H1 (cell line): ENCODE measurements around the gene FHL2. TPM values are rescaled to one million over a fixed set of nuclear protein-coding genes. Genes with fewer than 3 reads are reported as not detected.

Experiments
- CTCF ChIA-PET: fragments of 300-600 bp; sonication (Branson Sonifier 250); formaldehyde crosslinking; loops from one replicate; lab custom pipeline; 2021; ENCODE audit not compliant: partially characterized antibody; lab: Charles Lee
- POLR2A ChIA-PET: fragments of 300-600 bp; sonication (Branson Sonifier 250); formaldehyde crosslinking; loops from one replicate; lab custom pipeline; 2021; ENCODE audit warnings: inconsistent platforms; ENCODE audit not compliant: partially characterized antibody; lab: Charles Lee
- DNase-seq, 2 experiments: peaks; one replicate each; pipeline versions ENCODE4 v3.0.0 to v3.0.0-alpha.2; 2010 to 2022; ENCODE audit warnings: low spot score in 2 of 2, low read depth in 1 of 2, mixed read lengths in 1 of 2
- FAIRE-seq: peaks from 2 replicates; lab custom pipeline; 2011; peaks lifted over from hg19 to GRCh38; lab: Jason Lieb, UNC
- H2AFZ ChIP-seq: 2 replicates; pipeline ENCODE4 v1.8.1; 2012; ENCODE audit warnings: low read length, inconsistent platforms
- H2AK5ac ChIP-seq: 2 replicates; pipeline ENCODE4 v1.6.1; 2013; ENCODE audit warnings: low read depth, low read length
- H2BK120ac ChIP-seq: replicated peaks from 2 replicates; pipeline ENCODE3; 2013; ENCODE audit warnings: low read depth, low read length, inconsistent platforms
- H2BK12ac ChIP-seq: 2 replicates; pipeline ENCODE4 v1.6.1; 2013; ENCODE audit warnings: low read depth, low read length
- H2BK15ac ChIP-seq: 2 replicates; pipeline ENCODE4 v1.6.1; 2013; ENCODE audit warnings: low read length
- H2BK20ac ChIP-seq: 2 replicates; pipeline ENCODE4 v1.6.1; 2013; ENCODE audit warnings: low read length
- H2BK5ac ChIP-seq: 2 replicates; pipeline ENCODE4 v1.6.1; 2013; ENCODE audit warnings: low read depth, low read length
- H3K14ac ChIP-seq: 2 replicates; pipeline ENCODE4 v1.6.1; 2013; ENCODE audit warnings: inconsistent platforms; ENCODE audit not compliant: insufficient read length
- H3K18ac ChIP-seq: 2 replicates; pipeline ENCODE4 v1.6.1; 2013; ENCODE audit warnings: low read length; ENCODE audit errors: extremely low read depth
- H3K23ac ChIP-seq: 2 replicates; pipeline ENCODE4 v1.6.1; 2013; ENCODE audit warnings: inconsistent platforms; ENCODE audit not compliant: insufficient read length
- H3K23me2 ChIP-seq: 2 replicates; pipeline ENCODE4 v1.6.1; 2013; ENCODE audit warnings: low read depth, low read length
- H3K27ac ChIP-seq: 2 replicates; pipeline ENCODE4 v1.6.1; 2011; ENCODE audit warnings: low read depth, low read length, inconsistent platforms
- H3K27me3 ChIP-seq, 4 experiments: replicated peaks in 1 of 4; 1 replicate in 1 of 4; 2 replicates in 3 of 4; pipeline versions ENCODE4 v1.6.1 to v1.8.1; 2011 to 2013; ENCODE audit warnings: low read length in 3 of 4, mild to moderate bottlenecking in 3 of 4, inconsistent platforms in 2 of 4, mixed read lengths in 2 of 4, moderate library complexity in 1 of 4; ENCODE audit not compliant: control insufficient read depth in 3 of 4, insufficient read depth in 3 of 4; ENCODE audit errors: extremely low read depth in 1 of 4
- H3K36me3 ChIP-seq, 4 experiments: 2 replicates each; pipeline versions ENCODE4 v1.6.1 to v1.8.1; 2011 to 2013; ENCODE audit warnings: mild to moderate bottlenecking in 4 of 4, low read length in 3 of 4, moderate library complexity in 2 of 4, control low read depth in 1 of 4, inconsistent platforms in 1 of 4; ENCODE audit not compliant: insufficient read depth in 4 of 4, control insufficient read depth in 2 of 4
- H3K4ac ChIP-seq: replicated peaks from 2 replicates; pipeline ENCODE3; 2013; ENCODE audit warnings: low read length, low read depth, mixed read lengths, inconsistent platforms; ENCODE audit not compliant: insufficient read length
- H3K4me1 ChIP-seq, 4 experiments: replicated peaks in 1 of 4; 1 replicate in 1 of 4; 2 replicates in 3 of 4; pipeline versions ENCODE4 v1.6.1 to v1.8.1; 2011 to 2013; ENCODE audit warnings: low read length in 3 of 4, inconsistent platforms in 2 of 4, mixed read lengths in 1 of 4; ENCODE audit not compliant: insufficient read depth in 4 of 4, control insufficient read depth in 3 of 4
- H3K4me2 ChIP-seq, 2 experiments: 2 replicates each; pipeline versions ENCODE4 v1.6.1 to v1.8.1; 2011 to 2013; ENCODE audit warnings: low read depth in 2 of 2, low read length in 2 of 2, control low read depth in 1 of 2, inconsistent platforms in 1 of 2, mild to moderate bottlenecking in 1 of 2; ENCODE audit not compliant: insufficient read depth in 1 of 2
- H3K4me3 ChIP-seq, 4 experiments: fragments of 200-600, 300-600 bp in 1 of 4; sonication (generic), shearing (Covaris generic), sonication (Bioruptor Twin) in 1 of 4; 2 replicates each; pipeline versions ENCODE4 v1.5.1 to v1.8.1; 2011 to 2016; ENCODE audit warnings: low read length in 4 of 4, low read depth in 3 of 4, control low read depth in 2 of 4, inconsistent platforms in 2 of 4, mild to moderate bottlenecking in 2 of 4, mixed read lengths in 1 of 4, moderate library complexity in 1 of 4; ENCODE audit not compliant: insufficient read depth in 2 of 4; ENCODE audit errors: extremely low read depth in 1 of 4
- H3K56ac ChIP-seq: replicated peaks from 2 replicates; pipeline ENCODE3; 2013; ENCODE audit warnings: low read depth, mild to moderate bottlenecking, mixed read lengths, low read length, inconsistent platforms; ENCODE audit not compliant: insufficient read length
- H3K79me1 ChIP-seq: 2 replicates; pipeline ENCODE4 v1.6.1; 2013; ENCODE audit warnings: low read depth, low read length, control low read depth
- H3K79me2 ChIP-seq, 2 experiments: 2 replicates each; pipeline versions ENCODE4 v1.6.1 to v1.8.1; 2012 to 2013; ENCODE audit warnings: low read length in 2 of 2, mild to moderate bottlenecking in 2 of 2, inconsistent platforms in 1 of 2; ENCODE audit not compliant: insufficient read depth in 2 of 2, control insufficient read depth in 1 of 2
- H3K9ac ChIP-seq, 4 experiments: replicated peaks in 1 of 4; 1 replicate in 1 of 4; 2 replicates in 3 of 4; pipeline versions ENCODE4 v1.6.1 to v1.8.1; 2011 to 2013; ENCODE audit warnings: low read depth in 3 of 4, low read length in 3 of 4, control low read depth in 2 of 4, mild to moderate bottlenecking in 2 of 4, moderate library complexity in 2 of 4, inconsistent platforms in 1 of 4; ENCODE audit errors: extremely low read depth in 1 of 4
- H3K9me3 ChIP-seq, 2 experiments: 2 replicates each; pipeline versions ENCODE4 v1.6.1 to v1.8.1; 2012 to 2013; ENCODE audit warnings: mild to moderate bottlenecking in 2 of 2, moderate library complexity in 2 of 2, control low read depth in 1 of 2, inconsistent platforms in 1 of 2, low read depth in 1 of 2, low read length in 1 of 2, mixed read lengths in 1 of 2; ENCODE audit not compliant: insufficient read depth in 2 of 2
- H4K20me1 ChIP-seq, 2 experiments: replicated peaks in 1 of 2; 2 replicates each; pipeline versions ENCODE3 to v1.8.1; 2011 to 2013; ENCODE audit warnings: inconsistent platforms in 2 of 2, low read length in 2 of 2, mild to moderate bottlenecking in 1 of 2; ENCODE audit not compliant: insufficient read depth in 2 of 2, control insufficient read depth in 1 of 2
- H4K5ac ChIP-seq: 2 replicates; pipeline ENCODE4 v1.6.1; 2013; ENCODE audit warnings: low read length, low read depth, mixed read lengths, inconsistent platforms; ENCODE audit not compliant: insufficient read length
- H4K8ac ChIP-seq: 2 replicates; pipeline ENCODE4 v1.8.0; 2013; ENCODE audit warnings: mild to moderate bottlenecking, moderate library complexity, low read length, inconsistent platforms; ENCODE audit not compliant: insufficient read depth; ENCODE audit errors: extremely low read depth
- H4K91ac ChIP-seq: replicated peaks from 2 replicates; pipeline ENCODE3; 2013; ENCODE audit warnings: low read length, mixed read lengths, inconsistent platforms; ENCODE audit not compliant: insufficient read length
- BCL11A ChIP-seq, 2 experiments: IDR thresholded peaks; one replicate each; pipeline ENCODE4 v1.6.1; 2011; ENCODE audit warnings: low read depth in 2 of 2, low read length in 2 of 2, mild to moderate bottlenecking in 2 of 2
- BRCA1 ChIP-seq: IDR thresholded peaks from 2 replicates; pipeline ENCODE4 v1.6.1; 2012; ENCODE audit warnings: low read depth, low read length, improper control_type of control experiment
- CBX8 ChIP-seq: fragments of 300-800, 300-1000 bp; sonication (generic); IDR thresholded peaks from 2 replicates; pipeline ENCODE4 v1.7.1; 2016; ENCODE audit warnings: low read depth, low read length, borderline replicate concordance
- CHD2 ChIP-seq: IDR thresholded peaks from 2 replicates; pipeline ENCODE4 v1.6.1; 2012; ENCODE audit warnings: low read length, improper control_type of control experiment
- HDAC6 ChIP-seq: IDR thresholded peaks from one replicate; pipeline ENCODE4 v1.7.1; 2012; ENCODE audit warnings: low read depth, mild to moderate bottlenecking, inconsistent platforms, low read length, moderate library complexity
- JUND ChIP-seq: IDR thresholded peaks from 2 replicates; pipeline ENCODE4 v1.6.1; 2011; ENCODE audit warnings: mild to moderate bottlenecking, improper control_type of control experiment, low read length
- NRF1 ChIP-seq: IDR thresholded peaks from 2 replicates; pipeline ENCODE4 v1.6.1; 2011; ENCODE audit warnings: mild to moderate bottlenecking, low read depth, low read length, improper control_type of control experiment
- POLR2A ChIP-seq, 2 experiments: IDR thresholded peaks; 1 replicate in 1 of 2; 2 replicates in 1 of 2; pipeline ENCODE4 v1.6.1; 2011; ENCODE audit warnings: low read depth in 2 of 2, low read length in 2 of 2, mild to moderate bottlenecking in 2 of 2; ENCODE audit errors: control extremely low read depth in 1 of 2
- RAD21 ChIP-seq, 2 experiments: IDR thresholded peaks in 1 of 2; conservative IDR thresholded peaks in 1 of 2; 2 replicates each; pipeline ENCODE4 v1.6.1; 2011; ENCODE audit warnings: low read depth in 2 of 2, low read length in 2 of 2, improper control_type of control experiment in 1 of 2, inconsistent platforms in 1 of 2, mild to moderate bottlenecking in 1 of 2, moderate library complexity in 1 of 2
- TBP ChIP-seq: IDR thresholded peaks from 2 replicates; pipeline ENCODE4 v1.6.1; 2011; ENCODE audit warnings: low read depth, low read length, improper control_type of control experiment
- ZNF274 ChIP-seq: IDR thresholded peaks from 2 replicates; pipeline ENCODE4 v1.7.0; 2012; ENCODE audit warnings: low read length, borderline replicate concordance; ENCODE audit errors: extremely low read depth
- WGBS, 2 experiments: shearing (Covaris generic) in 1 of 2; methylation state at CpG; one replicate each; pipeline versions ENCODE4 v1.1.6 to v1.1.7; 2013 to 2015; ENCODE audit warnings: low lambda C conversion rate in 2 of 2, mixed read lengths in 2 of 2, inconsistent platforms in 1 of 2, low coverage in 1 of 2, missing lambda C conversion rate in 1 of 2; ENCODE audit not compliant: insufficient replicate concordance in 2 of 2, insufficient coverage in 1 of 2, insufficient read length in 1 of 2; ENCODE audit errors: extremely low coverage in 1 of 2, missing lambda C conversion rate in 1 of 2; 5-methylcytosine and 5-hydroxymethylcytosine counted together
- polyA plus RNA-seq, 7 experiments: library from polyadenylated mRNA; depleted of rRNA in 3 of 7; stranded (reverse) in 5 of 7; unstranded in 2 of 7; fragments of >200 nt in 5 of 7; fragments of 200-250 nt in 2 of 7; gene quantifications; 1 replicate in 5 of 7; 2 replicates in 1 of 7; 4 replicates in 1 of 7; pipeline versions ENCODE4 v1.2.1 to v1.2.3, GENCODE V29; 2011 to 2013; ENCODE audit warnings: missing spikeins in 2 of 7, mixed read lengths in 2 of 7
- total RNA-seq: library from RNA; stranded (reverse); fragmentation: NEBNext Ultra II Directional; extraction: Animal tissue kit (Norgen Biotek cat#: 25700); gene quantifications from 2 replicates; pipeline ENCODE4 v1.2.1, GENCODE V29; 2021

FHL2 gene
- total and polyA plus RNA-seq, 2 of the 8 experiments (the other 6 are each of a cell fraction or from before 2014, with no cell fraction given): 33.2 to 64.3 TPM

DNA sequence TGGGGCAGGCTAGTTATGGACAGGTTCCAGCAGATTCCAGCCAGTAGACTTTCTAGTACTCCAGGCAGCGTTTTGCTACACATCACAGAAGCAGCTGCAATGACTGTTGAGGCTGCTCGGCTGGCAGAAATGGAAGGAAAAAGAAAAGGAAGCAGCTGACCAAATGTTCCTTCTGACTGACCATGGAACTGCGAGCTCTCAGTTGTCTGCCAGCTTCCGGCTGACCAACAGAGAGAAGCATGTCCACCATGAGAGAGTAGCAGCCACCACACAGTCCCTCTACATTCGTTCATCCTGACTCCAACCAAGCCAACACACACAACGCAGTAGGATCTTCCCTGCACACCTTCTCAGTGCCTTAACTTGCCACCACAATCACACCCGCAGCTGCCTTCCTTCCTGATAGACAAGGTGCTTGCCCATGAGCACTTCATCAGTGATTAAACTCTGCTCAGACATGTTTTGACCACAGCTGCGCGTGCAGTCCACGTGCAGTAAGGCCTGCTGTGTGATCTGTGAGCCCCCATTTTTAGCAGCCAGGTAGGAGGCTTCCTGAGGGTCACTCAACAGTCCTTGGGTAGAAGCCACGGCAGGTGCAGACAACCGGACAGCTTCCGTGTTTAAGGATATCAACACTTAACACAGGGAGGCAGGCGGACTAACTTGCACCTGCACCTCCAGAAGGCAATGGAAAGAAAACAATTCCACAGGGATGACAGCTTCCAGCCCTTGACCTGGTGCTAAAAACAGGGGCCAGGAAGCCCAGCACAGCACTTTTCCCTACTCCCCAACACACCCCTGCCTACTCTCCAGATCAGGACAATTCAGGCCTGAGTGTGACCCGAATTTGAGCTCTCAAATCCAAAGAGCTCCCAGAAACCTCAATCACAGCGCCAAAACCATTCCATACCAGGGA is 70.3 kb downstream of the FHL2 start:
- H3K27me3 ChIP-seq: no peaks in the 10 kb centered on the region; a peak in 1 of 7 replicates
- H3K4me1 ChIP-seq: peaks cover 5 to 12% (median 10%) of the 10 kb centered on the region in 4 experiments; a peak in 5 of 7 replicates
- H3K9me3 ChIP-seq: no peaks in the 10 kb centered on the region
- peaks cover 10% of the 10 kb centered on the region; the same call in 1 of the 2 replicates for H3K23me2 ChIP-seq
- H3K79me2 ChIP-seq: peaks cover 3 to 56% of the 10 kb centered on the region in 2 experiments; a peak in 2 of 4 replicates
- peak overlapping the region in 3 of 4 experiments; percentile 63 to 94 (median 67); a peak in 6 of 7 replicates for H3K9ac ChIP-seq
- peak overlapping the region; percentile 64 to 78 (median 74) for H3K4me3 ChIP-seq
- H4K91ac ChIP-seq: peak overlapping the region; percentile 25
- H3K27ac ChIP-seq: no peak overlapping the region
- WGBS, 2 experiments: 78% methylated on average over 16 of the region's 16 CpGs; no CpG with 5 or more reads in 1 of the 2 experiments
- H3K4me2 ChIP-seq: peak overlapping the region; percentile 95 to 98
- no peak overlapping the region for H3K56ac ChIP-seq
- FAIRE-seq: no peak
- peak overlapping the region; percentile 98; the same call in 1 of the 2 replicates for H2BK15ac ChIP-seq
- H3K79me1 ChIP-seq: peaks cover 17% of the 10 kb centered on the region
- H2BK5ac ChIP-seq: peak overlapping the region; percentile 15; the same call in 1 of the 2 replicates
- no peak overlapping the region for H2BK20ac ChIP-seq
- H3K36me3 ChIP-seq: no peaks in the 10 kb centered on the region
- H3K18ac ChIP-seq: peak overlapping the region; percentile 51; the same call in 1 of the 2 replicates
- no peak overlapping the region for H3K23ac ChIP-seq
- peak overlapping the region; percentile 1 for H3K4ac ChIP-seq
- H4K20me1 ChIP-seq: peaks cover 0 to 3% of the 10 kb centered on the region in 2 experiments
- H3K14ac ChIP-seq: no peak overlapping the region
- H2BK12ac ChIP-seq: peak overlapping the region; percentile 82; the same call in 1 of the 2 replicates
- POLR2A ChIA-PET: interaction anchor here (0.7 to 2.1 kb wide), 10 partner anchors 9 to 71 kb away, joined by 3 to 10 read pairs (median 3); partner anchors contain the start of gene C2orf49
- H2BK120ac ChIP-seq: no peak overlapping the region
- no peak overlapping the region for H4K5ac ChIP-seq
- peak overlapping the region; percentile 19 for H4K8ac ChIP-seq
- CTCF ChIA-PET: interaction anchor here (0.5 to 1.7 kb wide), 6 partner anchors 13 to 88 kb away, joined by 3 to 5 read pairs (median 4); no protein-coding TSS in a partner anchor
- no peak for DNase-seq
- H2AK5ac ChIP-seq: no peak overlapping the region; the same call in 1 of the 2 replicates
- peak overlapping the region; percentile 71; the same call in 1 of the 2 replicates for H2AFZ ChIP-seq
- TF ChIP-seq BRCA1 (no peak), BCL11A (IDR thresholded peaks at IDR 0.05; ENCODE audit: low read depth in 2 of 2, low read length in 2 of 2) (no peak), ZNF274 (no peak), POLR2A (IDR thresholded peaks at IDR 0.05; ENCODE audit: control extremely low read depth in 1 of 2, low read depth in 2 of 2, low read length in 2 of 2) (no peak; a peak in 1 of 3 replicates), CBX8 (no peak), NRF1 (no peak), HDAC6 (no peak), JUND (no peak), CHD2 (no peak), RAD21 (IDR thresholded peaks at IDR 0.05 in 1 of 2, conservative IDR thresholded peaks at IDR 0.05 in 1 of 2; ENCODE audit: low read depth in 2 of 2, low read length in 2 of 2) (no peak), TBP (no peak)
